HG03095 (cell line): ENCODE results near the gene ATG2A.
A peak's percentile ranks its signal among the peaks of the same experiment; 100 is the strongest.

ENCODE experiments used
- ATAC-seq: cut with Tn5 transposase; IDR thresholded peaks from one replicate; pipeline ENCODE4 v1.9.1; 2021; ENCODE audit warnings: moderate library complexity; ENCODE audit not compliant: unreplicated experiment

The ATG2A gene

GRCh38 chr11:64872790-64873488, 44.1 kb downstream of the ATG2A start:
- no peak for ATAC-seq

GRCh38 chr11:64871492-64871891, 45.5 kb downstream of the ATG2A start:
- ATAC-seq = no peak

- no peak for ATAC-seq
Measured at GRCh38 chr11:64870893-64871466, 46.0 kb downstream of the ATG2A start.

GRCh38 chr11:64870176-64870892, 46.7 kb downstream of the ATG2A start:
- ATAC-seq = no peak

GRCh38 chr11:64869571-64870175, 47.3 kb downstream of the ATG2A start:
- no peak for ATAC-seq

- ATAC-seq = no peak
Measured at GRCh38 chr11:64868904-64869570, 48.0 kb downstream of the ATG2A start.

- ATAC-seq = no peak
Measured at GRCh38 chr11:64867748-64868462, 49.1 kb downstream of the ATG2A start.

- no peak for ATAC-seq
Measured at GRCh38 chr11:64866173-64866491, 50.9 kb downstream of the ATG2A start.

GRCh38 chr11:64865286-64866172, 51.5 kb downstream of the ATG2A start:
- ATAC-seq = no peak

- ATAC-seq = no peak
Measured at GRCh38 chr11:64864473-64865285, 52.3 kb downstream of the ATG2A start.

GRCh38 chr11:64864135-64864472, 52.9 kb downstream of the ATG2A start:
- no peak for ATAC-seq

GRCh38 chr11:64863391-64864060, 53.5 kb downstream of the ATG2A start:
- no peak for ATAC-seq

GRCh38 chr11:64862987-64863390, 54.0 kb downstream of the ATG2A start:
- no peak for ATAC-seq

GRCh38 chr11:64861227-64861975, 55.6 kb downstream of the ATG2A start:
- no peak for ATAC-seq

- ATAC-seq = peak; percentile 60
Measured at GRCh38 chr11:64859542-64860414, 57.2 kb downstream of the ATG2A start.

- ATAC-seq = no peak
Measured at GRCh38 chr11:64858467-64859263, 58.3 kb downstream of the ATG2A start.
